Endothelial cell of umbilical vein (primary cell): ENCODE data around the gene CRISPLD2. TPM values are rescaled to one million over a fixed set of nuclear protein-coding genes. Genes with fewer than 3 reads are reported as not detected.

Source experiments
- BruUV-seq: library from RNA; stranded (reverse); fragments of 400-500 nt; replicated peaks from 2 replicates; lab custom pipeline; 2021; lab: Mats Ljungman, UMichigan
- CTCF ChIA-PET: fragments of 300-600, 350-600 bp; sonication (Branson Sonifier 250); formaldehyde crosslinking; loops from one replicate; lab custom pipeline; 2021; ENCODE audit warnings: antibody characterized with exemption, inconsistent platforms; lab: Charles Lee
- POLR2A ChIA-PET: fragments of 300-600, 350-600 bp; sonication (Branson Sonifier 250); formaldehyde crosslinking; loops from one replicate; lab custom pipeline; 2021; ENCODE audit warnings: antibody characterized with exemption, inconsistent platforms; lab: Charles Lee
- DNase-seq: peaks from one replicate; pipeline ENCODE4 v3.0.0-alpha.2; 2011; ENCODE audit warnings: low read depth, low spot score
- FAIRE-seq: peaks from 2 replicates; lab custom pipeline; 2011; peaks lifted over from hg19 to GRCh38; lab: Jason Lieb, UNC
- H2AFZ ChIP-seq: 2 replicates; pipeline ENCODE4 v1.6.0; 2012; ENCODE audit warnings: low read depth, low read length, control low read depth, inconsistent platforms
- H3K27ac ChIP-seq: 2 replicates; pipeline ENCODE4 v1.5.1; 2011; ENCODE audit warnings: low read depth, mild to moderate bottlenecking, control low read depth, low read length, moderate library complexity; ENCODE audit not compliant: insufficient read depth
- H3K27me3 ChIP-seq, 2 experiments: 2 replicates each; pipeline versions ENCODE4 v1.6.0 to v1.6.1; 2011; ENCODE audit warnings: low read length in 2 of 2, mixed read lengths in 1 of 2; ENCODE audit not compliant: control insufficient read depth in 2 of 2, insufficient read depth in 2 of 2
- H3K36me3 ChIP-seq, 2 experiments: 2 replicates in 1 of 2; 3 replicates in 1 of 2; pipeline ENCODE4 v1.5.1; 2011; ENCODE audit warnings: low read length in 2 of 2, mild to moderate bottlenecking in 1 of 2, moderate library complexity in 1 of 2; ENCODE audit not compliant: control insufficient read depth in 2 of 2, insufficient read depth in 2 of 2; ENCODE audit errors: extremely low read depth in 1 of 2
- H3K4me1 ChIP-seq: 3 replicates; pipeline ENCODE4 v1.5.1; 2011; ENCODE audit warnings: mild to moderate bottlenecking, low read length; ENCODE audit not compliant: control insufficient read depth, insufficient read depth; ENCODE audit errors: extremely low read depth
- H3K4me2 ChIP-seq: 2 replicates; pipeline ENCODE4 v1.6.1; 2011; ENCODE audit warnings: low read length, control low read depth, mixed read lengths; ENCODE audit not compliant: insufficient read depth
- H3K4me3 ChIP-seq, 3 experiments: fragments of 200-600 bp in 1 of 3; sonication (generic), shearing (Covaris generic) in 1 of 3; replicated peaks in 1 of 3; 2 replicates each; pipeline ENCODE4 v1.5.1; 2011 to 2016; ENCODE audit warnings: control low read depth in 3 of 3, low read length in 3 of 3, mild to moderate bottlenecking in 2 of 3, inconsistent platforms in 1 of 3, low read depth in 1 of 3, moderate library complexity in 1 of 3; ENCODE audit not compliant: insufficient read depth in 1 of 3
- H3K79me2 ChIP-seq: 2 replicates; pipeline ENCODE4 v1.6.0; 2012; ENCODE audit warnings: low read length, inconsistent platforms; ENCODE audit not compliant: control insufficient read depth, insufficient read depth
- H3K9ac ChIP-seq: replicated peaks from 2 replicates; pipeline ENCODE3; 2011; ENCODE audit warnings: low read length, control low read depth; ENCODE audit not compliant: insufficient read depth; ENCODE audit errors: extremely low read depth
- H3K9me1 ChIP-seq: replicated peaks from 3 replicates; pipeline ENCODE4 v1.6.0; 2011; ENCODE audit warnings: mild to moderate bottlenecking, low read length; ENCODE audit not compliant: control insufficient read depth, insufficient read depth; ENCODE audit errors: extremely low read depth
- H3K9me3 ChIP-seq: replicated peaks from 2 replicates; pipeline ENCODE4 v1.5.1; 2012; ENCODE audit warnings: low read length, inconsistent platforms; ENCODE audit not compliant: control insufficient read depth, insufficient read depth
- H4K20me1 ChIP-seq: replicated peaks from 2 replicates; pipeline ENCODE3; 2011; ENCODE audit warnings: mild to moderate bottlenecking, low read length; ENCODE audit not compliant: control insufficient read depth, insufficient read depth; ENCODE audit errors: extremely low read depth
- CTCF ChIP-seq, 2 donors: IDR thresholded peaks; 1 replicate in 1 of 2; 2 replicates in 1 of 2; pipeline ENCODE4 v1.5.1; 2011; ENCODE audit warnings: low read length in 2 of 2, mild to moderate bottlenecking in 2 of 2, moderate library complexity in 2 of 2, control low read depth in 1 of 2, inconsistent platforms in 1 of 2, low read depth in 1 of 2; ENCODE audit not compliant: insufficient read depth in 1 of 2; ENCODE audit errors: extremely low read depth in 1 of 2
- EZH2 ChIP-seq: IDR thresholded peaks from 2 replicates; pipeline ENCODE4 v1.6.1; 2012; ENCODE audit warnings: borderline replicate concordance, low read depth, mild to moderate bottlenecking, moderate library complexity, low read length, inconsistent platforms; ENCODE audit not compliant: severe bottlenecking
- FOS ChIP-seq: IDR thresholded peaks from 2 replicates; pipeline ENCODE4 v1.6.1; 2011; ENCODE audit warnings: mild to moderate bottlenecking, low read length, moderate library complexity, borderline replicate concordance; ENCODE audit not compliant: insufficient read depth
- GATA2 ChIP-seq: IDR thresholded peaks from 2 replicates; pipeline ENCODE4 v1.7.0; 2011; ENCODE audit warnings: low read depth, mild to moderate bottlenecking, moderate library complexity, mixed read lengths, low read length; ENCODE audit not compliant: insufficient read length, insufficient read depth
- JUN ChIP-seq: IDR thresholded peaks from 2 replicates; pipeline ENCODE4 v1.6.1; 2011; ENCODE audit warnings: borderline replicate concordance, low read depth; ENCODE audit not compliant: insufficient read length, insufficient read depth
- MAX ChIP-seq: IDR thresholded peaks from 2 replicates; pipeline ENCODE4 v1.6.1; 2011; ENCODE audit not compliant: insufficient read depth, insufficient read length
- MYC ChIP-seq: IDR thresholded peaks from one replicate; pipeline ENCODE4 v1.6.1; 2011; ENCODE audit warnings: mild to moderate bottlenecking, low read depth, low read length
- POLR2A ChIP-seq: IDR thresholded peaks from 2 replicates; pipeline ENCODE4 v1.6.1; 2012; ENCODE audit warnings: low read depth, mild to moderate bottlenecking, control low read depth, low read length
- POLR2AphosphoS5 ChIP-seq: IDR thresholded peaks from 2 replicates; pipeline ENCODE4 v1.6.1; 2012; ENCODE audit warnings: low read depth, mild to moderate bottlenecking, control low read depth, low read length, moderate library complexity; ENCODE audit not compliant: insufficient read depth
- dilution Hi-C: fragments of 300-500 bp; cut with MboI; formaldehyde crosslinking; loops from one replicate; pipeline ENCODE4 v1.15.0; 2019; ENCODE audit warnings: low sequenced_read_pairs; ENCODE audit not compliant: extremely low pct_ligation_motif_present
- intact Hi-C: fragments of 100-400 bp; cut with micrococcal nuclease; formaldehyde crosslinking; loops from one replicate; pipeline ENCODE4 v1.10.0; 2022
- polyA plus RNA-seq, 4 experiments: library from polyadenylated mRNA; depleted of rRNA in 3 of 4; stranded (reverse) in 3 of 4; unstranded in 1 of 4; fragments of >200 nt; gene quantifications; 2 replicates each; pipeline versions ENCODE4 v1.2.1 to v1.2.3, GENCODE V29; 2011 to 2012; ENCODE audit warnings: missing spikeins in 1 of 4
- total RNA-seq: library from RNA; stranded (reverse); gene quantifications from 2 replicates; pipeline ENCODE4 v1.2.3, GENCODE V29; 2021

Gene CRISPLD2
- total and polyA plus RNA-seq, 2 donors (not counting 3 experiments of a cell fraction or from before 2014, with no cell fraction given): 0.14 to 0.73 TPM

- dilution Hi-C loops (no loop called here), intact Hi-C loops (no loop called here)
- no peak for DNase-seq
- ChIA-PET POLR2A (no interaction called here), CTCF (interaction anchor here (3.2 to 3.5 kb wide), 2 partner anchors 20 to 40 kb away, joined by 16 read pairs; no protein-coding TSS in a partner anchor)
- no peak overlapping the region for H3K9ac ChIP-seq
- no peak for FAIRE-seq
- no peaks in the 10 kb centered on the region for H3K9me1 ChIP-seq
- no peaks in the 10 kb centered on the region for H3K79me2 ChIP-seq
- BruUV-seq: no TSS peak
- no peaks in the 10 kb centered on the region for H3K27me3 ChIP-seq
- H3K4me3 ChIP-seq: no peak overlapping the region
- TF ChIP-seq JUN: no peak
- no peak for TF ChIP-seq GATA2
- TF ChIP-seq FOS: no peak
- no peaks in the 10 kb centered on the region for H3K4me1 ChIP-seq
- H4K20me1 ChIP-seq: no peaks in the 10 kb centered on the region
- no peaks in the 10 kb centered on the region for H3K36me3 ChIP-seq
- no peak overlapping the region for H2AFZ ChIP-seq
- no peaks in the 10 kb centered on the region for H3K9me3 ChIP-seq
- no peak overlapping the region for H3K4me2 ChIP-seq
- H3K27ac ChIP-seq: no peak overlapping the region
Observed at GRCh38 chr16:84931506-84931905, 111.7 kb downstream of the CRISPLD2 start.

GRCh38 chr16:84932681-84933080, 112.9 kb downstream of the CRISPLD2 start:
- FAIRE-seq (no peak), DNase-seq (no peak)
- H3K4me1 ChIP-seq: peaks cover 4% of the 10 kb centered on the region
- H3K27ac ChIP-seq: no peak overlapping the region
- ChIA-PET POLR2A (no interaction called here), CTCF (interaction anchor here (1.2 to 3.5 kb wide), 4 partner anchors 19 to 195 kb away, joined by 3 to 16 read pairs (median 10); no protein-coding TSS in a partner anchor)
- H3K27me3 ChIP-seq: no peaks in the 10 kb centered on the region
- H2AFZ ChIP-seq: no peak overlapping the region
- no peak overlapping the region for H3K4me2 ChIP-seq
- no peaks in the 10 kb centered on the region for H3K9me1 ChIP-seq
- TF ChIP-seq GATA2: no peak
- no peak for TF ChIP-seq POLR2AphosphoS5
- TF ChIP-seq FOS: no peak
- no peak for TF ChIP-seq CTCF (IDR thresholded peaks at IDR 0.05; ENCODE audit: extremely low read depth in 1 of 2, insufficient read depth in 1 of 2, low read depth in 1 of 2, low read length in 2 of 2)
- TF ChIP-seq MAX: no peak
- TF ChIP-seq JUN: no peak
- TF ChIP-seq POLR2A: no peak
- no peak for TF ChIP-seq MYC
- TF ChIP-seq EZH2: no peak
- no TSS peak for BruUV-seq
- H3K9me3 ChIP-seq: no peaks in the 10 kb centered on the region
- dilution Hi-C loops: no loop called here
- H3K79me2 ChIP-seq: no peaks in the 10 kb centered on the region
- H3K4me3 ChIP-seq: no peak overlapping the region
- H3K36me3 ChIP-seq: no peaks in the 10 kb centered on the region
- no peak overlapping the region for H3K9ac ChIP-seq
- no peaks in the 10 kb centered on the region for H4K20me1 ChIP-seq
- intact Hi-C loops: no loop called here
